MCF 10A (cell line): Measurements from ENCODE around the gene ADAMTS10. TPM values are rescaled to one million over a fixed set of nuclear protein-coding genes. Genes with fewer than 3 reads are reported as not detected.
"Not testable (repeated sequence)": the region's sequence is repeated elsewhere in the genome, so short reads cannot be mapped to it uniquely, and the experiment has no call there.

Experiments
- BruUV-seq: library from RNA; stranded (reverse); fragments of 400-500 nt; replicated peaks from 2 replicates; lab custom pipeline; 2021; lab: Mats Ljungman, UMichigan
- CTCF ChIA-PET: fragments of 300-600 bp; sonication (Branson Sonifier 250); formaldehyde crosslinking; extraction: SDS; loops from one replicate; lab custom pipeline; 2021; ENCODE audit warnings: antibody characterized with exemption, inconsistent platforms; lab: Yijun Ruan, JAX
- POLR2A ChIA-PET: fragments of 300-600, 350-650 bp; sonication (Branson Sonifier 250); formaldehyde crosslinking; extraction: SDS; loops from one replicate; lab custom pipeline; 2020; ENCODE audit warnings: antibody characterized with exemption, inconsistent platforms; lab: Yijun Ruan, JAX
- DNase-seq: peaks from one replicate; pipeline ENCODE4 v3.0.0-alpha.2; 2018; ENCODE audit not compliant: unreplicated experiment
- H3K27ac Mint-ChIP-seq: one replicate; pipeline ENCODE4 v1.8.0; 2022; ENCODE audit warnings: mild to moderate bottlenecking, low read depth, mixed read lengths; ENCODE audit not compliant: unreplicated experiment
- H3K27me3 Mint-ChIP-seq: one replicate; pipeline ENCODE4 v1.8.0; 2022; ENCODE audit warnings: mixed read lengths; ENCODE audit not compliant: insufficient read depth, unreplicated experiment
- H3K36me3 Mint-ChIP-seq: one replicate; pipeline ENCODE4 v1.8.0; 2022; ENCODE audit warnings: mild to moderate bottlenecking, moderate library complexity, mixed read lengths; ENCODE audit not compliant: insufficient read depth, unreplicated experiment
- H3K4me1 Mint-ChIP-seq: one replicate; pipeline ENCODE4 v1.8.0; 2022; ENCODE audit warnings: mixed read lengths; ENCODE audit not compliant: insufficient read depth, unreplicated experiment
- H3K4me3 Mint-ChIP-seq: one replicate; pipeline ENCODE4 v1.8.0; 2022; ENCODE audit warnings: mild to moderate bottlenecking, moderate library complexity, mixed read lengths; ENCODE audit not compliant: unreplicated experiment
- H3K9me3 Mint-ChIP-seq: one replicate; pipeline ENCODE4 v1.8.0; 2022; ENCODE audit warnings: mixed read lengths; ENCODE audit not compliant: unreplicated experiment
- CTCF ChIP-seq: fragments of 200-600 bp; IDR thresholded peaks from one replicate; pipeline ENCODE4 v1.8.0; 2022; ENCODE audit warnings: antibody characterized with exemption, mild to moderate bottlenecking; ENCODE audit not compliant: unreplicated experiment
- intact Hi-C: fragments of 100-400 bp; cut with micrococcal nuclease; formaldehyde crosslinking; loops from 2 replicates; pipeline ENCODE4 v1.14.1; 2022
- total RNA-seq: library from RNA; stranded (reverse); gene quantifications from 2 replicates; pipeline ENCODE4 v1.2.3, GENCODE V29; 2022

Gene ADAMTS10
- total RNA-seq, 1 experiment from 2014 or later = not detected

DNA sequence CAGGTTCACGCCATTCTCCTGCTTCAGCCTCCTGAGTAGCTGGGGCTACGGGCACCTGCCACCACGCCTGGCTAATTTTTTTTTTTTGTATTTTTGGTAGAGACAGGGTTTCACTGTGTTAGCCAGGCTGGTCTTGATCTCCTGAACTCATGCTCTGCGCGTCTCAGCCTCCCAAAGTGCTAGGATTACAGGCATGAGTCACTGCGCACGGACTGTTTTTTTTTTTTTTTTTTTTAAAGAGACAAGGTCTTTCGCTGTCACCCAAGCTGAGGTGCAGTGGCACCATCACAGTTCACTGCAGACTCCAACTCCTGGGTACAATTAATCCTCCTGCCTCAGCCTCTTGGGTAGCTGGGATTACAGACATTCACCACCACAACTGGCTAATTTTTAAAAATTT, 8.2 kb upstream of the ADAMTS10 start:
- Mint-ChIP-seq H3K27ac (no peak overlapping the region), H3K27me3 (peaks cover 29% of the 10 kb centered on the region), H3K9me3 (no peaks in the 10 kb centered on the region), H3K4me3 (no peak overlapping the region), H3K4me1 (no peaks in the 10 kb centered on the region), H3K36me3 (no peaks in the 10 kb centered on the region)
- CTCF ChIA-PET = interaction anchor here (0.6 to 1.0 kb wide), 2 partner anchors 21 to 123 kb away, joined by 3 read pairs; no protein-coding TSS in a partner anchor
- POLR2A ChIA-PET = no interaction called here
- DNase-seq = peak; percentile 45
- intact Hi-C loops = no loop called here
- no TSS peak for BruUV-seq
- TF ChIP-seq CTCF = no peak

- ChIA-PET CTCF (interaction anchor here (0.6 to 1.2 kb wide), 5 partner anchors 21 to 1169 kb away, joined by 3 to 4 read pairs (median 3); no protein-coding TSS in a partner anchor), POLR2A (no interaction called here)
- Mint-ChIP-seq H3K4me3 (no peak overlapping the region), H3K9me3 (no peaks in the 10 kb centered on the region), H3K36me3 (no peaks in the 10 kb centered on the region), H3K27me3 (peaks cover 29% of the 10 kb centered on the region), H3K27ac (no peak overlapping the region), H3K4me1 (no peaks in the 10 kb centered on the region)
- intact Hi-C loops = no loop called here
- no peak for DNase-seq
- no peak for TF ChIP-seq CTCF
- no TSS peak for BruUV-seq
Measured at GRCh38 chr19:8617984-8618383, 7.5 kb upstream of the ADAMTS10 start.

GRCh38 chr19:8617325-8617724, 6.8 kb upstream of the ADAMTS10 start:
- intact Hi-C loops = not testable (repeated sequence)
- ChIA-PET POLR2A (interaction anchor here (0.6 kb wide), 1 partner anchor 173 kb away, joined by 3 read pairs; no protein-coding TSS in a partner anchor), CTCF (interaction anchor here (0.6 to 1.9 kb wide), 6 partner anchors 19 to 1169 kb away, joined by 3 to 6 read pairs (median 4); no protein-coding TSS in a partner anchor)

DNA sequence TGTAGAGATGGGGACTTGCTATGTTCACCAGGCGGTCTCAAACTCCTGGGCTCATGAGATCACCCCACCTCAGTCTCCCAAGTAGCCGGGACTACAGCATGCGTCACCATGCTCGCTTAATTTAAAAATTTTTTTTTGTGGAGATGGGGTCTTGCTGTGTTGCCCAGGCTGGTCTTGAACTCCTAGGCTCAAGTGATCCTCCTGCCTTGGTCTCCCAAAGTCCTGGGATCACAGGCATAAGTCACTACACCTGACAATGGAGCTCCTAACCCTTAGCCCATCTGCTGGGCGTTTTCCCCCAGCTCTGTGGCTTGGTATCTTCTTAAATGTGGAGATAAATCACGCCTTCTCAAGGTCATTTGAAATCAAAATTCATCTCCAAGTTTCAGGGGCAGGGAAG, 6.3 kb upstream of the ADAMTS10 start:
- DNase-seq = no peak
- no peaks in the 10 kb centered on the region for H3K4me1 Mint-ChIP-seq
- TF ChIP-seq CTCF = no peak
- H3K27ac Mint-ChIP-seq = no peak overlapping the region
- peaks cover 29% of the 10 kb centered on the region for H3K27me3 Mint-ChIP-seq
- CTCF ChIA-PET = interaction anchor here (0.6 to 1.9 kb wide), 4 partner anchors 23 to 38 kb away, joined by 3 to 6 read pairs (median 6); no protein-coding TSS in a partner anchor
- H3K9me3 Mint-ChIP-seq = no peaks in the 10 kb centered on the region
- H3K4me3 Mint-ChIP-seq = no peak overlapping the region
- H3K36me3 Mint-ChIP-seq = no peaks in the 10 kb centered on the region
- POLR2A ChIA-PET = interaction anchor here (0.6 kb wide), 1 partner anchor 173 kb away, joined by 3 read pairs; no protein-coding TSS in a partner anchor
- intact Hi-C loops = no loop called here
- BruUV-seq = no TSS peak

More at GRCh38 chr19:8617325-8617724, 6.8 kb upstream of the ADAMTS10 start:
- H3K27ac Mint-ChIP-seq, H3K4me3 Mint-ChIP-seq, BruUV-seq, H3K4me1 Mint-ChIP-seq, DNase-seq, H3K9me3 Mint-ChIP-seq, H3K36me3 Mint-ChIP-seq: not testable (repeated sequence)
- H3K27me3 Mint-ChIP-seq = peaks cover 29% of the 10 kb centered on the region
